Measurements from ENCODE around the gene TMED8.

Gene TMED8

GRCh38 chr14:77407158-77407557 lies 30.3 kb upstream of the TMED8 start:
- H3K27me3 ChIP-seq (ENCODE audit: insufficient read depth, low read depth): no peaks in the 10 kb centered on the region
- no peak overlapping the region for H3K27ac ChIP-seq
- no peak overlapping the region for H3K4me2 ChIP-seq

DNA sequence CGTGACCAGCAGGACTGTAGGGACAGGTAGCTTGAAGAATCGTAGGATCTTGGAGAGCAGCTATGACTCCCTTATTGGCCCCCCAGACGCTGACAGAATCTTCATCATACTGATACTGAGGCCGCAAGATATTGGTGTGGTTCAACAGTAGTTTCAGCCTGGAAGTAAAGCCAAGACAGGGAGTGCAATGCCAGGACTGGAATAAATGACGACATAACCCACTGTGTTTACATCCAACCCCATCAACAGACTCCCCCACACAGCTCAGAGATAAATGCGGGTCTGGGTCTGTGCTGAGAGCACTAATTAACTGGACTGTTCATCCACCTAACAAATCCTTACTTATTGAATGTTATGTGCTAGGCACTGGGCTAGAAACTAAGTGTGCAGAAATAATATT lies 29.8 kb upstream of the TMED8 start:
- Histone ChIP-seq H3K36me3 (ENCODE audit: insufficient read depth) (no peaks in the 10 kb centered on the region), H3K79me2 (ENCODE audit: insufficient read depth, low read depth) (no peaks in the 10 kb centered on the region), H3K4me3 (IDR thresholded peaks at IDR 0.05; ENCODE audit: insufficient read depth, low read depth, low read length) (no peak overlapping the region), H3K27ac (no peak overlapping the region), H2AFZ (ENCODE audit: low read depth) (no peak overlapping the region), H3K4me1 (ENCODE audit: low read depth, poor library complexity, severe bottlenecking) (no peaks in the 10 kb centered on the region), H3K4me2 (no peak overlapping the region), H3K27me3 (ENCODE audit: insufficient read depth, low read depth) (no peaks in the 10 kb centered on the region), H3K9ac (no peak overlapping the region), H4K20me1 (ENCODE audit: insufficient read depth) (no peaks in the 10 kb centered on the region)
- TF ChIP-seq, protein P1, sequence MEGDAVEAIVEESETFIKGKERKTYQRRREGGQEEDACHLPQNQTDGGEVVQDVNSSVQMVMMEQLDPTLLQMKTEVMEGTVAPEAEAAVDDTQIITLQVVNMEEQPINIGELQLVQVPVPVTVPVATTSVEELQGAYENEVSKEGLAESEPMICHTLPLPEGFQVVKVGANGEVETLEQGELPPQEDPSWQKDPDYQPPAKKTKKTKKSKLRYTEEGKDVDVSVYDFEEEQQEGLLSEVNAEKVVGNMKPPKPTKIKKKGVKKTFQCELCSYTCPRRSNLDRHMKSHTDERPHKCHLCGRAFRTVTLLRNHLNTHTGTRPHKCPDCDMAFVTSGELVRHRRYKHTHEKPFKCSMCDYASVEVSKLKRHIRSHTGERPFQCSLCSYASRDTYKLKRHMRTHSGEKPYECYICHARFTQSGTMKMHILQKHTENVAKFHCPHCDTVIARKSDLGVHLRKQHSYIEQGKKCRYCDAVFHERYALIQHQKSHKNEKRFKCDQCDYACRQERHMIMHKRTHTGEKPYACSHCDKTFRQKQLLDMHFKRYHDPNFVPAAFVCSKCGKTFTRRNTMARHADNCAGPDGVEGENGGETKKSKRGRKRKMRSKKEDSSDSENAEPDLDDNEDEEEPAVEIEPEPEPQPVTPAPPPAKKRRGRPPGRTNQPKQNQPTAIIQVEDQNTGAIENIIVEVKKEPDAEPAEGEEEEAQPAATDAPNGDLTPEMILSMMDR (conservative IDR thresholded peaks at IDR 0.05; ENCODE audit: low read depth, low read length): no peak

More at GRCh38 chr14:77407158-77407557, 30.3 kb upstream of the TMED8 start:
- H3K4me1 ChIP-seq (ENCODE audit: low read depth, poor library complexity, severe bottlenecking): no peaks in the 10 kb centered on the region
- H3K79me2 ChIP-seq (ENCODE audit: insufficient read depth, low read depth): no peaks in the 10 kb centered on the region
- no peak overlapping the region for H2AFZ ChIP-seq (ENCODE audit: low read depth)
- H3K4me3 ChIP-seq (IDR thresholded peaks at IDR 0.05; ENCODE audit: insufficient read depth, low read depth, low read length): no peak overlapping the region
- H4K20me1 ChIP-seq (ENCODE audit: insufficient read depth): no peaks in the 10 kb centered on the region
- no peaks in the 10 kb centered on the region for H3K36me3 ChIP-seq (ENCODE audit: insufficient read depth)
- no peak overlapping the region for H3K9ac ChIP-seq
- TF ChIP-seq, protein P1 (conservative IDR thresholded peaks at IDR 0.05; ENCODE audit: low read depth, low read length): no peak

DNA sequence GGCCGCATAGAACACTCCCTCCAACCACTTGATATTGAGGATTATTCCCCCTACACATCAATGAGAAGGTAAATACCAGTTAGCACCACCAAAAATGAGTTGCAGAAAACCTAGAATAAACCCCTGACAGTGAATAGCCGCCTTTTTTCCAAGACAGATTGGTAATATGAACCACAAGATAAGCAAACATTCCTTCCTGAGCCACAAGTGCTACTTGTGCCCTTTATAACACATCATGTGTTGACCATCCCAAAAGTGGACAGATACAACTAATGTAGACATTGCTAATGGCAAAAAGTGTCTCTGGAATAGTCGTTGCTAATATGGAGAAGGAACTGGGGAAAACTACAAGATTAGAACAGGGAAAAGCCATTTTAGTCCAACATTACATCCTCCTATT lies 29.2 kb upstream of the TMED8 start:
- Histone ChIP-seq H3K9ac (no peak overlapping the region), H3K79me2 (ENCODE audit: insufficient read depth, low read depth) (no peaks in the 10 kb centered on the region), H3K27me3 (ENCODE audit: insufficient read depth, low read depth) (no peaks in the 10 kb centered on the region), H3K4me3 (IDR thresholded peaks at IDR 0.05; ENCODE audit: insufficient read depth, low read depth, low read length) (no peak overlapping the region), H3K4me2 (no peak overlapping the region), H3K27ac (no peak overlapping the region), H3K36me3 (ENCODE audit: insufficient read depth) (no peaks in the 10 kb centered on the region), H4K20me1 (ENCODE audit: insufficient read depth) (no peaks in the 10 kb centered on the region), H3K4me1 (ENCODE audit: low read depth, poor library complexity, severe bottlenecking) (no peaks in the 10 kb centered on the region), H2AFZ (ENCODE audit: low read depth) (no peak overlapping the region)
- TF ChIP-seq, protein P1 (conservative IDR thresholded peaks at IDR 0.05; ENCODE audit: low read depth, low read length): no peak

GRCh38 chr14:77403768-77404167 lies 26.9 kb upstream of the TMED8 start:
- no peak overlapping the region for H3K27ac ChIP-seq
- H3K79me2 ChIP-seq (ENCODE audit: insufficient read depth, low read depth): no peaks in the 10 kb centered on the region

More at GRCh38 chr14:77403768-77404167, 26.9 kb upstream of the TMED8 start:
- Histone ChIP-seq H4K20me1 (ENCODE audit: insufficient read depth) (no peaks in the 10 kb centered on the region), H3K4me1 (ENCODE audit: low read depth, poor library complexity, severe bottlenecking) (no peaks in the 10 kb centered on the region), H3K27me3 (ENCODE audit: insufficient read depth, low read depth) (no peaks in the 10 kb centered on the region), H3K9ac (no peak overlapping the region), H3K4me2 (no peak overlapping the region), H3K4me3 (IDR thresholded peaks at IDR 0.05; ENCODE audit: insufficient read depth, low read depth, low read length) (no peak overlapping the region), H2AFZ (ENCODE audit: low read depth) (no peak overlapping the region), H3K36me3 (ENCODE audit: insufficient read depth) (no peaks in the 10 kb centered on the region)
- TF ChIP-seq, protein P1 (conservative IDR thresholded peaks at IDR 0.05; ENCODE audit: low read depth, low read length): no peak
